Progenitor cell of endocrine pancreas (in vitro differentiated cells): ENCODE data around the gene TNKS1BP1. TPM values are rescaled to one million over a fixed set of nuclear protein-coding genes. Genes with fewer than 3 reads are reported as not detected.

Experiments used
- DNase-seq: peaks from one replicate; pipeline ENCODE4 v3.0.0; 2021; ENCODE audit warnings: low spot score; ENCODE audit not compliant: unreplicated experiment
- H3K27ac Mint-ChIP-seq: 2 replicates; pipeline ENCODE4 v1.8.0; 2021; ENCODE audit warnings: mild to moderate bottlenecking, moderate library complexity, mixed read lengths
- H3K27me3 Mint-ChIP-seq: 2 replicates; pipeline ENCODE4 v1.8.0; 2021; ENCODE audit warnings: mixed read lengths
- H3K36me3 Mint-ChIP-seq: 2 replicates; pipeline ENCODE4 v1.8.0; 2022; ENCODE audit warnings: mixed read lengths; ENCODE audit not compliant: insufficient read depth
- H3K4me1 Mint-ChIP-seq: 2 replicates; pipeline ENCODE4 v1.8.0; 2021; ENCODE audit warnings: low read depth, mixed read lengths
- H3K4me3 Mint-ChIP-seq: 2 replicates; pipeline ENCODE4 v1.8.0; 2021; ENCODE audit warnings: low read depth, mild to moderate bottlenecking, moderate library complexity, mixed read lengths
- H3K9me3 Mint-ChIP-seq: 2 replicates; pipeline ENCODE4 v1.8.0; 2021; ENCODE audit warnings: low read depth, mixed read lengths
- CTCF ChIP-seq: fragments of 200-600 bp; sonication (generic); IDR thresholded peaks from one replicate; pipeline ENCODE4 v1.5.0; 2021; ENCODE audit warnings: antibody characterized with exemption, mild to moderate bottlenecking; ENCODE audit not compliant: unreplicated experiment
- total RNA-seq: library from RNA; stranded (reverse); gene quantifications from 2 replicates; pipeline ENCODE4 v1.2.1, GENCODE V29; 2021

The TNKS1BP1 gene
- total RNA-seq, 1 donor from 2014 or later: 108 TPM

- TF ChIP-seq CTCF: no peak
- peaks cover 4% of the 10 kb centered on the region for H3K27me3 Mint-ChIP-seq
- H3K36me3 Mint-ChIP-seq: peaks cover 1% of the 10 kb centered on the region
- H3K9me3 Mint-ChIP-seq: peaks cover 16% of the 10 kb centered on the region
- H3K4me3 Mint-ChIP-seq: no peak overlapping the region
- H3K4me1 Mint-ChIP-seq: peaks cover 7% of the 10 kb centered on the region
- DNase-seq: no peak
- H3K27ac Mint-ChIP-seq: no peak overlapping the region
Observed at GRCh38 chr11:57263351-57263750, 61.4 kb downstream of the TNKS1BP1 start.

GRCh38 chr11:57262157-57262556 is 62.6 kb downstream of the TNKS1BP1 start:
- H3K27me3 Mint-ChIP-seq: peaks cover 4% of the 10 kb centered on the region
- H3K4me1 Mint-ChIP-seq: peaks cover 7% of the 10 kb centered on the region
- no peak overlapping the region for H3K4me3 Mint-ChIP-seq
- H3K36me3 Mint-ChIP-seq: peaks cover 1% of the 10 kb centered on the region
- H3K9me3 Mint-ChIP-seq: peaks cover 18% of the 10 kb centered on the region
- no peak for TF ChIP-seq CTCF
- H3K27ac Mint-ChIP-seq: no peak overlapping the region
- DNase-seq: no peak

GRCh38 chr11:57260937-57261783 is 63.6 kb downstream of the TNKS1BP1 start:
- Mint-ChIP-seq H3K9me3 (peaks cover 16% of the 10 kb centered on the region), H3K27ac (no peak overlapping the region), H3K27me3 (peaks cover 4% of the 10 kb centered on the region), H3K4me1 (peaks cover 7% of the 10 kb centered on the region), H3K4me3 (no peak overlapping the region), H3K36me3 (peaks cover 1% of the 10 kb centered on the region)
- DNase-seq: no peak
- TF ChIP-seq CTCF: no peak

GRCh38 chr11:57256119-57256518 is 68.6 kb downstream of the TNKS1BP1 start:
- no peak for DNase-seq
- no peak for TF ChIP-seq CTCF
- no peaks in the 10 kb centered on the region for H3K36me3 Mint-ChIP-seq
- H3K4me1 Mint-ChIP-seq: no peaks in the 10 kb centered on the region
- no peak overlapping the region for H3K4me3 Mint-ChIP-seq
- no peak overlapping the region for H3K27ac Mint-ChIP-seq
- peaks cover 10% of the 10 kb centered on the region for H3K27me3 Mint-ChIP-seq
- H3K9me3 Mint-ChIP-seq: peaks cover 4% of the 10 kb centered on the region

DNA sequence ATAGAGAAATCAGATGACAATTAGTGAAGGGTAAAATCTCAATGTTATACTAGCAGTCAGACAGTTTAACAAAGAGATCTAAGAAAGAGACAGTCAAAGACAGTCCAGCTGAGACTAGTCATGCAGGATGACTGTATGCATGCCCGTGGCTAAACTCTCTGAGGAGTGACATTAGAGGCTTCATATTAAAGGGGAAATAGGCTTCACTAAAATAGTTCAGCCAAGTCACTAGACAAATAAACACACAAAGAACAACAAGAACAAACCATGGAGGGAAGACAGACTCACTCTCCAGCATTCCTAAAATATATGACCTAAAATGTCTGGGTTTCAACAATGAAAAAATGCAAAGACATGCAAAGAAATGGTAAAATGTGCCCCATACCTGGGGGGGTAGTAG is 69.1 kb downstream of the TNKS1BP1 start:
- DNase-seq: no peak
- peaks cover 4% of the 10 kb centered on the region for H3K9me3 Mint-ChIP-seq
- peaks cover 14% of the 10 kb centered on the region for H3K27me3 Mint-ChIP-seq
- no peaks in the 10 kb centered on the region for H3K4me1 Mint-ChIP-seq
- no peak overlapping the region for H3K4me3 Mint-ChIP-seq
- no peaks in the 10 kb centered on the region for H3K36me3 Mint-ChIP-seq
- TF ChIP-seq CTCF: no peak
- H3K27ac Mint-ChIP-seq: no peak overlapping the region
